Measurements from ENCODE around the gene CMA1.

DNA sequence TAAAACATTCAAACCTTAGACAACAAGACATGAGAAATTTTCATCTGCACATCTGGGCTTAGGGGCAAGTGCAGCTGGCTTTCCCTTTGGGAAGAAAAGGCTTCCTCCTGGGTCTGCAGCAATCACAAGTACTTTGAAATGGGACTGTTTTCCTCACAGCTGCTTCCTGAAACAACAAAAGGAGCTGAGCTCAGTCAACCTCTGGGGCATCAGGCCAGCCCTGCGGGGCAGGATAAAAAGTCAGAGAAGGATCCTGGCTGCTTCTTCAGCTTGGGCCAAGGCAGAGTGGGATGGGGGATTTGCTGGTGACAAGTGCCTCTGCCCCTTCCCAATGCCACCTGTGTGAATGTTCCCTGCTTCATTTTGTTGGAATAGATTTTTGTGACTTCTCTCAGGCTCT, 49.3 kb downstream of the CMA1 start:
- no peak for TF ChIP-seq CTCF (IDR thresholded peaks at IDR 0.05)
- TF ChIP-seq POLR2A (IDR thresholded peaks at IDR 0.05) = no peak

Data from thyroid gland (tissue), 4 donors.